GM19328 (cell line): Measurements from ENCODE around the gene KDM5A.
"Not testable (repeated sequence)": the region's sequence is repeated elsewhere in the genome, so short reads cannot be mapped to it uniquely, and the experiment has no call there.

Experiments used
- ATAC-seq: cut with Tn5 transposase; IDR thresholded peaks from one replicate; pipeline ENCODE4 v1.9.1; 2021; ENCODE audit warnings: mild to moderate bottlenecking, moderate library complexity; ENCODE audit not compliant: unreplicated experiment

KDM5A gene

DNA sequence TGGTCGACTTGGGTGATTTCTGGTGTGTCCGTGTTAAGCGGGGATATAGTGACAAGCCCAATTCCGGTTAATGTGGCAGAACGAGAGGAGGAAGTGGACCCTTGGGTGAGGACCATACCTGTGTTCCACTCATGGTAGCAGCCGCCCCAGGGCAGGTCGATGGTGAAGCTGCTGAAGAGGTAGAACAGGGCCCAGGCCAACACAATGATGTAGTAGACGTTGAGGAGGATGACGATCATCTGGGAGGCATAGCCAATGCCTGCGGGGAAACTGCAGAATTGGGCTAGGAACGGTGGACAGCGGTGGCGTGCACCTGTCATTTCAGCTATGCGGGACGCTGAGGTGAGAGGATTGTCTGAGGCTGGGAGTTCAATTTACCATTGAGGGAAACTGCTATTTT is 146.6 kb downstream of the KDM5A start:
- no peak for ATAC-seq

DNA sequence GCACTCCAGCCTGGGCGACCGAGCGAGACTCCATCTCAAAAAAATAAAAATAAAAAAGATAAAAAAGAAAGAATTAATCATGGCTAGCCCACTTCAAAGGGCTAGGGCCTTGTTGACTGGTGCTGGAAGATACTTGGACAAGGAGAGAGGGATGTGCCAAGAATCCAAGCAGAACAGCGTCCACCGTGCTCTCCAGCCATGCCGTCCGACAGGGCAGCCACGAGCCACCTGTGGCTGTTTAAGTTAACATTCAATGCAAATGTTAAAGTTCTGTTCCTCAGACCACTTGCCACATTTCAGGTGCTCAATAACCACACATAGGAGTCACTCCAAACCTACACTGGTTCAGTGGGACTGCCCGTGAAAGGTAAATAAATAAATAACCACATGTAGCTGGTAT is 147.9 kb downstream of the KDM5A start:
- no peak for ATAC-seq

DNA sequence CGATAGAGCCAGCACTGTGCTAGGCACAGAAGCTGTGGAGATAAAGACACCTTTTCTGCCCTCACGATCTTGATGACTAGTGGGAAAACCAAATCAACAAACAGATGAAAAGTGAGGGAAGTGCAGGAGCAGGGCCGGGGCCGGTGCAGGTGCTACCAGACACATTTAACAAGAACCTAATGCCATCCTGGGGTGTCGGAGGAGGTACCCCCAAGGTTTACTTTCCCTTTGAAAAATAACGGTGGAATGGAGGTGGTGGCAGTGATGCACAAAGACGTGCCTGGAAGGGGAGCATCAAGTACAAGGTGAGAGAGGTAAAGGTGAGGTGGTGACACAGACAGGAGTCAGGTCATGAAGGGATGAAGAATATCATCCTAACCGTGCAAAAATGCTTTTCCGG is 148.6 kb downstream of the KDM5A start:
- no peak for ATAC-seq

DNA sequence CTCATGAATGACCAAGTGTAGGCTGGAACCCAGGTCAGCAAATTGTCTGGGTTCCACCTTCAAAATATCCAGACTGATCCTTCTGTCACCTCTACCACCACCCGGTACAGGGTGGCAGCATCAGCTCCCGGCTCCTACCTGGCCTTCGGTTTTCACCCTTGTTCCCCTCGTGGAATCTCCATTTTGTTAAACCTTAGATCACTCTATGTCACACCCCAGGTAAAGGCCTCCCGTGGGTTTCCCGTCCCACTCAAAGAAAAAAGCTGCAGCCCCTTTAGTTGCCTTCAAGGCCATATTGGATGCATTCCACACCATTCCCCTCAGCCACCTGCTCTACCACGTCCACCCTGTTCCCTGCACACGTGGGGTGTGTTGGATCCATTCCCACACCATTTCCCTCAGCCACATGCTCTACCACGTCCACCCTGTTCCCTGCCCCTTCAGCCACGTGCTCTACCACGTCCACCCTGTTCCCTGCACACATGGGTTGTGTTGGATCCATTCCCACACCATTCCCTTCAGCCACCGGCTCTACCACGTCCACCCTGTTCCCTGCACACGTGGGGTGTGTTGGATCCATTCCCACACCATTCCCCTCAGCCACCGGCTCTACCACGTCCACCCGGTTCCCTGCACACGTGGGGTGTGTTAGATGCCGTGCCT is 150.3 kb downstream of the KDM5A start:
- ATAC-seq, result no peak

DNA sequence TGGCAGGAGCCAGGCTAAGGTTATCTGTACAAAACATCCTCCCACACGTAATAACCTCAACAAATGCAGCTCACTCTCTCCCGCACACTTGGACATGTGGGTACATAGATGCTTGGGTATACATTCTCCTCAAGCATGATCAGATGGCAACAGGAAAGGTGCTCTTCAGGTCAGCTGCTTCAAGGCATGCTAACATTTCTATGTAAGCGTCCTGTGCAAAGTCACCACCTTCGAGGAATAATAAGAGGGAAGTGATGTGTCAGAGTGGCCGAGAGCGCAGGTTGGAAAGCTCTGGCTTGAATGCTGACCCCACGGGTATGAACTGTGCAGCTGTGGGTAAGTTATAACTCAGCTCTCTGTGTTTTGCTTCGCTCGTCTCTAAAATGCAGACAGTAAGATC is 151.0 kb downstream of the KDM5A start:
- ATAC-seq, result no peak

DNA sequence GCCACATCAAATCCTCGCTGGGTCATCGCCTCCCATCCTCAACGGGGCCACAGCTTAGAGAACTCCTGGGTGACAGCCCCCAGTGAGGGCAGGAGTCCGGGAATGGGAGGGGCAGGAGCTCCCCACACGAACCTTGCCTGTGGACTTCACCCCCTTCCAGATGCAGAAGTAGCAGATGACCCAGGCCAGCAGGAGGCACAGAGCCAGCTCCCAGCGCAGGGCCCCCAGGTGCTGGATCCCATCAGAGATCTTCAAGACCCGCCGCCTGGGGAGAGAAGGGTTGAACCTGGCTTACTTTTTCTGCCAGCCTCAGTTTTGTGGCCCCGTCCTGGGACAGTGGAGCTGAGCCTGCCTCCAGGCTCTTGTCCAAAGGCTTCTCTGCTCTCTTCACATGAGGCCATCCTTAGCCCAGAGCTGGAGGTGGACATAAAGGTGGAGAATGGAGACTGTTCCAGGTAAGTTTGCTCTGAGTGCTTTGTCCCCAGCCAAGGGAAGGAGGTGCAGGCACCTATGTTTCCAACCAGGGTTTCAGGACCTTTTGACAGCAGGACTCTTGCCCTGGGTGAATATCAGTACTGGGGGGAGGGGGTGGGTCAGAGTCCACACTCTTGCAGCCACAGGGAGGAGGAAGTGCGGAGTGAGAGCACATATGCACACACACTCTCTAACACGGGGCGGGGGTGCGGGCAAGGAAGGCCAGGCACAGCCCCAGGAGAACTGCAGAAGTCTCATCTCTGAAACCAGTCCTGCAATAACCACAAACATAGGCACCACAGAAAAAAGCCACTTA is 151.9 kb downstream of the KDM5A start:
- ATAC-seq, result no peak

DNA sequence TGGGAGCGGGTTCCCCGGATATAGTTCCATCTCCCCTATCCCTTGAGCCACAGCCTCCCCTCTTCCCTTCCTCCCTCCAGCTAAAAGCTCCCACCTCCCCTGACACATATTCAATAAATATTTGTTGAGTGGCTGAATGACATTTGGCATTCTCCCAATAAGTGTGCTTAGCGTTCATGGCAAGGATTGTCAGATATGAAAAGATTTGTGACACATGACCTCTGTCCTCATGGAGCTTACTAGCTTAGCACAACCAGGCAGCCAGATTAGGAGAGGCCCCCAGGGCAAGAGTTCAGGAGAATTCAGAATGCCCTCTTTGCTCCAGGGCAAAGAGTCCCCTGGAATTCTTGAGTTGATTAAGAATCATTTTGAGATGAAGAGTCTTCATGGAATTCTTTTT is 152.7 kb downstream of the KDM5A start:
- ATAC-seq, result no peak

DNA sequence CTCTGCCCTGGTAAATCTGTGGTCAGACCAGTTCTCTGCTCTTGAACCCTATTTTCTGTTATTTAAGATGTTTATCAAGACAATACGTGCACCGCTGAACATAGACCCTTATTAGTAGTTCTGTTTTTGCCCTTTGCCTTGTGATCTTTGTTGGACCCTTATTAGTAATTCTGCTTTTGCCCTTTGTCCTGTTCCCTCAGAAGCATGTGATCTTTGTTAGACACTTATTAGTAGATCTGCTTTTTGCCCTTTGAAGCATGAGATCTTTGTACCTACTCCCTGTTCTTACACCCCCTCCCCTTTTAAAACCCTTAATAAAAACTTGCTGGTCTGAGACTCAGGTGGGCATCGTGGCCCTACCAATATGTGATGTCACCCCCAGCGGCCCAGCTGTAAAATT is 153.2 kb downstream of the KDM5A start:
- ATAC-seq, result not testable (repeated sequence)

DNA sequence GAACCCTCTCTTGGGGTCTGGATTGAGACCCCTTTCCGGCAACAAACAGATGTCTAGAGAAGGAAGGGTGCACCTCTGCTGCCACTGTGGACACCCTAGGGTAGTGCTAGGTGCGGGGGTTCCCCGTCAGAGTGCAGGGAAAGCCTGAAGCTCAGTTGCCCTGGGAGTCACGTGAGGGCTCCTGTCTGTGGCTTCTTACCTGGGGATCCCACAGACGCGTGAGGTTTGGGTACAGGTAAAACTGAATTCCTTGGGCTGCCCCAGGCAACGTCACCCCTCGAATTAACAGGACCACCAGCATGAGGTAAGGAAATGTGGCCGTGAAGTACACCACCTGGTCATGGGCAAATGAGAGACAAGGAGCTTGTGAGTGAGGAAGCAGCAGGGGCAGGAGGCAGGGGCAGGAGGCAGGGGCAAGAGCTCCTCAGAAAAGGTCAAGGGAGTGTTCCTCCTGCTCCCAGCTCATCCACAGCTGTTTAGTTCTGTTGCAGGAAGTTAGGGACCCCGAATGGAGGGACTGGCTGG is 154.2 kb downstream of the KDM5A start:
- ATAC-seq, result no peak

DNA sequence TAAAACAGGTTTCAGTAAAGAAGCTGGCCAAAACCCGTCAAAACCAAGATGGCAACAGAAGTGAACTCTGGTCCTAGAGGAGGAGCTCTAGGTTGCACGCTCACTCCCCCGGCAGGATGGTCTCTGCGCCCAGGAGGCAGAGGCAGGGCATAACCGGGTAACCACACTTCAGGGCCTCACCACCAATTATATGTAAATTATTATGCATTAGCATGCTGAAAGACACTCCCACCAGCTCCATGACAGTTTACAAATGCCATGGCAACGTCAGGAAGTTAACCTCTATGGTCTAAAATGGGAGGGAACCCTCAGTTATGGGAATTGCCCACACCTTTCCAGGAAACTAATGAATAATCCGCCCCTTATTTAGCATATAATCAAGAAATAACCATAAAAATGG is 155.1 kb downstream of the KDM5A start:
- no peak for ATAC-seq

DNA sequence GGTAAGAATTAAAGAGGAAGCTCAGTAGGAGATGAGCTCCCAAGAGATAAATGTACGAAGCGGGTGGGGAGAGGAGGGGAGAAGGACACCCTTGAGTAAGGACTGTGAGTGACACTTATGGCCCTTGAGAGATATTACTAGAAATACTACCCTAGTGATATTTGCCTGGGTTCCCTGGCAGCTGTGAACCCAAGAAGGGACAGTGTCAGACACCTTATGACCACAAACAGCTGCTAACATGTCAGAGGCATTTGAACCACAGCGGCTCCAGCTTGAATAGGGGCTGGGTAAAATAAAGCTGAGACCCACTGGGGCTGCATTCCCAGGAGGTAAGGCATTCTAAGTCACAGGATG is 155.5 kb downstream of the KDM5A start:
- ATAC-seq, result no peak

DNA sequence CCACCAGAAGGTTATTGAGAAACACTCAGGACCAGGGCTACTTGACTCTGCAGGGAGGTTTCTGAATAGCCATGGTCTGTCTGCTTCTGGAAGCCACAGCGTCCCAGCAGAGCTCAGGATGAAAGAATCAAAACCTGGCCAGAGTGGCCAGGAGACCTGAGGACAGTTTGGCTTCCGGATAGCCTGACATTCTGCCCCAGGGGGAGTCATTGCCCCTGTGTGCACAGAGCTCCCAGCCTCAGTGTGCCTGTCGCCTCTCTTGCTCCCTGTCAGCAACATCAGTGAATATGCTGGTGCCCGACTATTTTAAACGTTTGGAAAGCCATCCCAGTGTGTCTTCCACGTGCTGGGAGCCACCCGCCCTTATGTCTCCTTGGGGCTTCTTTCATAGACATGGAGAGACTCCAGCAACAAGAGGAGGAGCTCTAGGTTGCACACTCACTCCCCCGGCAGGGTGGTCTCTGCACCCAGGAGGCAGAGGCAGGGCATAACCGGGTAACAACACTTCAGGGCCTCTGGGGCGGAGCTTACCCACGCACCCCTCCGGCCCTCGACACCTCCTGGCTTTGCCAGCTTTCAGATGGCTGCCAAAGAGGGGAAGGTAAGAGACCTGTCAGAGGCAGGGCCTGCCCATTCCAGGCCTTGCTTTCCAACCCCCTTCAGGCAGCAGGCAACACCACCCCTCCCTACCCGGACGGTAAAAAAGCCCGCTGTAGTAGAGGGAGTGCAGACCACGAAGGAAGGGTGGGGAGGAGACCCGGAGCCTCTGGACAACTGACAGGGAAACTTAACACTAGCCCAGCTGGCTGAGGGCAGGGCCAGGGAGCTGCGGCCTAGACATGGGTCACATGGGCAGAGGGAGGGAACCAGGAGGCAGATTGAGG is 156.1 kb downstream of the KDM5A start:
- ATAC-seq, result no peak

DNA sequence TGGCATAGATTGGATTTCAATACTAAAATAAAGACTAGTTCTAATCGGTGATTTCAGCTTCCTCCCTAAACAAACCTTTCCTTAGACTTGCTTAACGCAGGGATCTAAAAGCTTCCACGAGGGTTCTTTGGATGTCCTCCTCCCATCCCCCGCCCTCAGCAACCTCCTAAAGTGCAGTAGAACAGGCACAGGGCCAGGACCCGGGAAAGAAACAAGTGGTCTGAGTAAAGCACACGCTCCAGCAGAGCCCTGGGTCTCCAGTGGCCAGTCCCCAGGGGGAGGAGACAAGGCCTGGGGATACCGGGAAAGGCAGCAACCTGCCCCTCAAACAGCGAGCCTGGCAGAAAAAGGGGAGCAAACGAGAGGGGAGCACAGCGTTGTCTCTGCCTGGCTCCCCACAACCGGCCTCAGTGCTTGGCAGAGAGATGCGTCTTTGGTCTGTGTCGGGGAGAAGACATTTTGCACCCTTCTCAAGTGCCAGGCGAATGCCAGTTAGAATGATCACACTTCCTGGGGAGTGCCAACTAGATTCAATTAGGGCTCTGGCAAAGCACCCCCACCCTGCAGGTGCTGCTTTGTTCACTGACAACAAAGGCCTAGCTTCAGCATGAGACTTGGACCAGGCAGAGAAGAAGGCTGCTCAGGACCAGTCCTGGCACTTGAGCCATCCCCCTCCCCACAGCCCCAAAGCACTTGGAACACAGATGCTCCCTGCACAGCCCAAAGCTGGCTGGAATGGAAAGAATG is 158.0 kb downstream of the KDM5A start:
- no peak for ATAC-seq
